K562 (cell line): Measurements from ENCODE around the gene ZNF628. TPM values are rescaled to one million over a fixed set of nuclear protein-coding genes. Genes with fewer than 3 reads are reported as not detected.
A peak's percentile ranks its signal among the peaks of the same experiment; 100 is the strongest.

ENCODE experiments used
- EHMT2 ChIP-seq: fragments of 450-650 bp; IDR thresholded peaks from 2 replicates; pipeline ENCODE4 v1.6.1; 2018; ENCODE audit warnings: antibody characterized with exemption
- ELF4 ChIP-seq: fragments of 450-650 bp; formaldehyde crosslinking; IDR thresholded peaks from 2 replicates; pipeline ENCODE4 v1.4.0; 2022; ENCODE audit warnings: missing genetic modification characterization
- EWSR1 ChIP-seq: fragments of 450-650 bp; IDR thresholded peaks from 2 replicates; pipeline ENCODE4 v1.6.1; 2018; ENCODE audit warnings: borderline replicate concordance, mild to moderate bottlenecking, low read depth, moderate library complexity; ENCODE audit not compliant: partially characterized antibody
- KAT2B ChIP-seq: IDR thresholded peaks from one replicate; pipeline ENCODE4 v1.6.1; 2012; ENCODE audit warnings: low read depth, mild to moderate bottlenecking, control low read depth, inconsistent platforms, low read length, moderate library complexity
- MYC ChIP-seq, 2 experiments: fragments of 250-450 bp in 1 of 2; sonication (Bioruptor Pico) in 1 of 2; IDR thresholded peaks; 2 replicates each; pipeline versions ENCODE4 v1.5.1 to v1.6.1; 2012 to 2021; ENCODE audit warnings: low read depth in 2 of 2, borderline replicate concordance in 1 of 2, improper control_type of control experiment in 1 of 2, low read length in 1 of 2, mild to moderate bottlenecking in 1 of 2, moderate library complexity in 1 of 2
- SAFB ChIP-seq: fragments of 200-400 bp; formaldehyde crosslinking; IDR thresholded peaks from 2 replicates; pipeline ENCODE4 v1.6.1; 2017; ENCODE audit warnings: low read depth, low read length, borderline replicate concordance
- SMC3 ChIP-seq: conservative IDR thresholded peaks from 2 replicates; pipeline ENCODE4 v1.6.1; 2011; ENCODE audit warnings: low read depth, low read length, improper control_type of control experiment; ENCODE audit not compliant: insufficient read depth
- TFAM ChIP-seq: fragments of 250-450 bp; sonication (Bioruptor Pico); conservative IDR thresholded peaks from 2 replicates; pipeline ENCODE4 v1.5.0; 2021; ENCODE audit warnings: mild to moderate bottlenecking, moderate library complexity
- TOE1 ChIP-seq, 2 experiments: fragments of 450-650 bp in 1 of 2; sonication (generic) in 1 of 2; formaldehyde crosslinking in 1 of 2; IDR thresholded peaks; 2 replicates each; pipeline versions ENCODE4 v1.7.1 to v1.8.0; 2016 to 2022; ENCODE audit warnings: borderline replicate concordance in 2 of 2, mild to moderate bottlenecking in 2 of 2, antibody characterized with exemption in 1 of 2, inconsistent platforms in 1 of 2, low read depth in 1 of 2, missing genetic modification reagents in 1 of 2, moderate library complexity in 1 of 2
- TRIM24 ChIP-seq, 2 experiments: fragments of 450-650 bp; IDR thresholded peaks; 2 replicates each; pipeline ENCODE4 v1.6.1; 2016
- ZNF23 ChIP-seq: fragments of 250-450 bp; sonication (Bioruptor Pico); IDR thresholded peaks from 2 replicates; pipeline ENCODE4 v1.4.0; 2020; ENCODE audit warnings: mild to moderate bottlenecking
- ZNF589 ChIP-seq: fragments of 200-800 bp; sonication (Bioruptor generic); IDR thresholded peaks from 2 replicates; pipeline ENCODE4 v1.6.1; 2016; ENCODE audit warnings: low read depth, missing genetic modification characterization, missing compliant biosample characterization
- polyA plus RNA-seq, 8 experiments: library from polyadenylated mRNA; depleted of rRNA in 4 of 8; stranded (reverse) in 5 of 8; unstranded in 3 of 8; fragments of >200 nt; fragmentation: Nextera tagmentation in 2 of 8; fragmentation: Illumina TruSeq in 1 of 8; extraction: Ambion mirVana in 2 of 8; extraction: Trizol in 1 of 8; gene quantifications; 2 replicates each; pipeline versions ENCODE4 v1.2.1 to v1.2.3, GENCODE V29; 2011 to 2014; ENCODE audit warnings: inconsistent platforms in 1 of 8, missing spikeins in 1 of 8
- total RNA-seq, 7 experiments: library from RNA; depleted of rRNA in 6 of 7; stranded (reverse); fragments of >200 nt in 6 of 7; fragmentation: Illumina TruSeq in 2 of 7; extraction: Trizol in 2 of 7; gene quantifications; 2 replicates each; pipeline versions ENCODE4 v1.2.1 to v1.2.3, GENCODE V29; 2011 to 2021; ENCODE audit warnings: low replicate concordance in 1 of 7
- TF ChIP-seq, protein P1 (sequence below): fragments of 450-650 bp; IDR thresholded peaks from 2 replicates; pipeline ENCODE4 v1.6.1; 2016; ENCODE audit warnings: mild to moderate bottlenecking, moderate library complexity

The ZNF628 gene
- total and polyA plus RNA-seq, 9 of the 15 experiments (the other 6 are each of a cell fraction or from before 2014, with no cell fraction given) = 0.13 to 13.6 (median 2.2) TPM; not detected in 3

DNA sequence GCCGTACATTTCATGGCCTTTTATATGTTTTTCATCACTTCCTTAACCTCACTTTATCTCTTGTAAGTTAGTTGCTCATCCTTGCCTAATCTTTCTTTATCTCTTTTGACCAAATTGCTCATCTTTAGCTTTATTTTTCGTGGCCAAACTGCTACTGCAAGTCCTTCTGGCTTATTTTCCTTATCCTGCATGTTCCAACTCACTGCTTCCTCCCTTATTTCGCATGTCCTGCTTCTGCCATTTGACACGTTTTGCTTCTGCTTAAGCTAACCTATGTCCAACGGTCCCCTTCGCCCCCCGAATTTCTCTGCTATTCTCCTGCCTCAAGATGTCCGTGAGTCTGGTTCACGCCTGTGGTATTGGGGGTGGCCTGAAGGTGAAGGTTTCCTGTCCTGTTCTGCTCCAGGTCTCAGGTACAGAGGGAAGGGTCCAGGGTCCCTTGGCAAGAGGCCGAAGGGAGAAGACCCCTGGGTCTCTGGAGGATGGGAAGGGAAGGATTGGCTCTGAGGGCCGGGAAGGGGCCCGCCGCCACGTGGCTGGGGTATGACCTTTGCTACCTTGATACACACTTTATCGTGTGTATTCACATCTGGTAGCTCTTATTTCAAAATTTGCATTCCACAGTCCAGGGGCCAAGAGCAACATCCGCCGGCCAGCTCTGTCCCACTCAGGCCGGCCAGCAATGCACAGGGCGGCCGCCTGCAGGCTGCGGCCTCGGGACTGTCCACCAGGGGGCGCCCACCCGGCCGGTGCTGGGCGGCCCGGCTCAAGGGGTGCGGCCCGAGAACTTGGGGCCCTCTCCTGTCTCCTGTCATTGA, 9.0 kb upstream of the ZNF628 start (continued):
- peak; percentile 57 for TF ChIP-seq ZNF589 (CRISPR knock-in tag)
- TF ChIP-seq EWSR1 = no peak
- TF ChIP-seq EHMT2 = peak; percentile 67
- TF ChIP-seq TRIM24 (IDR thresholded peaks at IDR 0.05) = peak; percentile 96 to 97
- TF ChIP-seq, protein P1, sequence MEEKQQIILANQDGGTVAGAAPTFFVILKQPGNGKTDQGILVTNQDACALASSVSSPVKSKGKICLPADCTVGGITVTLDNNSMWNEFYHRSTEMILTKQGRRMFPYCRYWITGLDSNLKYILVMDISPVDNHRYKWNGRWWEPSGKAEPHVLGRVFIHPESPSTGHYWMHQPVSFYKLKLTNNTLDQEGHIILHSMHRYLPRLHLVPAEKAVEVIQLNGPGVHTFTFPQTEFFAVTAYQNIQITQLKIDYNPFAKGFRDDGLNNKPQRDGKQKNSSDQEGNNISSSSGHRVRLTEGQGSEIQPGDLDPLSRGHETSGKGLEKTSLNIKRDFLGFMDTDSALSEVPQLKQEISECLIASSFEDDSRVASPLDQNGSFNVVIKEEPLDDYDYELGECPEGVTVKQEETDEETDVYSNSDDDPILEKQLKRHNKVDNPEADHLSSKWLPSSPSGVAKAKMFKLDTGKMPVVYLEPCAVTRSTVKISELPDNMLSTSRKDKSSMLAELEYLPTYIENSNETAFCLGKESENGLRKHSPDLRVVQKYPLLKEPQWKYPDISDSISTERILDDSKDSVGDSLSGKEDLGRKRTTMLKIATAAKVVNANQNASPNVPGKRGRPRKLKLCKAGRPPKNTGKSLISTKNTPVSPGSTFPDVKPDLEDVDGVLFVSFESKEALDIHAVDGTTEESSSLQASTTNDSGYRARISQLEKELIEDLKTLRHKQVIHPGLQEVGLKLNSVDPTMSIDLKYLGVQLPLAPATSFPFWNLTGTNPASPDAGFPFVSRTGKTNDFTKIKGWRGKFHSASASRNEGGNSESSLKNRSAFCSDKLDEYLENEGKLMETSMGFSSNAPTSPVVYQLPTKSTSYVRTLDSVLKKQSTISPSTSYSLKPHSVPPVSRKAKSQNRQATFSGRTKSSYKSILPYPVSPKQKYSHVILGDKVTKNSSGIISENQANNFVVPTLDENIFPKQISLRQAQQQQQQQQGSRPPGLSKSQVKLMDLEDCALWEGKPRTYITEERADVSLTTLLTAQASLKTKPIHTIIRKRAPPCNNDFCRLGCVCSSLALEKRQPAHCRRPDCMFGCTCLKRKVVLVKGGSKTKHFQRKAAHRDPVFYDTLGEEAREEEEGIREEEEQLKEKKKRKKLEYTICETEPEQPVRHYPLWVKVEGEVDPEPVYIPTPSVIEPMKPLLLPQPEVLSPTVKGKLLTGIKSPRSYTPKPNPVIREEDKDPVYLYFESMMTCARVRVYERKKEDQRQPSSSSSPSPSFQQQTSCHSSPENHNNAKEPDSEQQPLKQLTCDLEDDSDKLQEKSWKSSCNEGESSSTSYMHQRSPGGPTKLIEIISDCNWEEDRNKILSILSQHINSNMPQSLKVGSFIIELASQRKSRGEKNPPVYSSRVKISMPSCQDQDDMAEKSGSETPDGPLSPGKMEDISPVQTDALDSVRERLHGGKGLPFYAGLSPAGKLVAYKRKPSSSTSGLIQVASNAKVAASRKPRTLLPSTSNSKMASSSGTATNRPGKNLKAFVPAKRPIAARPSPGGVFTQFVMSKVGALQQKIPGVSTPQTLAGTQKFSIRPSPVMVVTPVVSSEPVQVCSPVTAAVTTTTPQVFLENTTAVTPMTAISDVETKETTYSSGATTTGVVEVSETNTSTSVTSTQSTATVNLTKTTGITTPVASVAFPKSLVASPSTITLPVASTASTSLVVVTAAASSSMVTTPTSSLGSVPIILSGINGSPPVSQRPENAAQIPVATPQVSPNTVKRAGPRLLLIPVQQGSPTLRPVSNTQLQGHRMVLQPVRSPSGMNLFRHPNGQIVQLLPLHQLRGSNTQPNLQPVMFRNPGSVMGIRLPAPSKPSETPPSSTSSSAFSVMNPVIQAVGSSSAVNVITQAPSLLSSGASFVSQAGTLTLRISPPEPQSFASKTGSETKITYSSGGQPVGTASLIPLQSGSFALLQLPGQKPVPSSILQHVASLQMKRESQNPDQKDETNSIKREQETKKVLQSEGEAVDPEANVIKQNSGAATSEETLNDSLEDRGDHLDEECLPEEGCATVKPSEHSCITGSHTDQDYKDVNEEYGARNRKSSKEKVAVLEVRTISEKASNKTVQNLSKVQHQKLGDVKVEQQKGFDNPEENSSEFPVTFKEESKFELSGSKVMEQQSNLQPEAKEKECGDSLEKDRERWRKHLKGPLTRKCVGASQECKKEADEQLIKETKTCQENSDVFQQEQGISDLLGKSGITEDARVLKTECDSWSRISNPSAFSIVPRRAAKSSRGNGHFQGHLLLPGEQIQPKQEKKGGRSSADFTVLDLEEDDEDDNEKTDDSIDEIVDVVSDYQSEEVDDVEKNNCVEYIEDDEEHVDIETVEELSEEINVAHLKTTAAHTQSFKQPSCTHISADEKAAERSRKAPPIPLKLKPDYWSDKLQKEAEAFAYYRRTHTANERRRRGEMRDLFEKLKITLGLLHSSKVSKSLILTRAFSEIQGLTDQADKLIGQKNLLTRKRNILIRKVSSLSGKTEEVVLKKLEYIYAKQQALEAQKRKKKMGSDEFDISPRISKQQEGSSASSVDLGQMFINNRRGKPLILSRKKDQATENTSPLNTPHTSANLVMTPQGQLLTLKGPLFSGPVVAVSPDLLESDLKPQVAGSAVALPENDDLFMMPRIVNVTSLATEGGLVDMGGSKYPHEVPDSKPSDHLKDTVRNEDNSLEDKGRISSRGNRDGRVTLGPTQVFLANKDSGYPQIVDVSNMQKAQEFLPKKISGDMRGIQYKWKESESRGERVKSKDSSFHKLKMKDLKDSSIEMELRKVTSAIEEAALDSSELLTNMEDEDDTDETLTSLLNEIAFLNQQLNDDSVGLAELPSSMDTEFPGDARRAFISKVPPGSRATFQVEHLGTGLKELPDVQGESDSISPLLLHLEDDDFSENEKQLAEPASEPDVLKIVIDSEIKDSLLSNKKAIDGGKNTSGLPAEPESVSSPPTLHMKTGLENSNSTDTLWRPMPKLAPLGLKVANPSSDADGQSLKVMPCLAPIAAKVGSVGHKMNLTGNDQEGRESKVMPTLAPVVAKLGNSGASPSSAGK = peak; percentile 90
- peak; percentile 52 for TF ChIP-seq SMC3
- no peak for TF ChIP-seq TFAM (CRISPR knock-in tag)
- TF ChIP-seq SAFB = no peak
- peak; percentile 72 for TF ChIP-seq TOE1 (IDR thresholded peaks at IDR 0.05; ENCODE audit: borderline replicate concordance)
- TF ChIP-seq TOE1 (CRISPR knock-in tag; IDR thresholded peaks at IDR 0.05; ENCODE audit: borderline replicate concordance, low read depth) = no peak
- peak; percentile 79 for TF ChIP-seq MYC (IDR thresholded peaks at IDR 0.05; ENCODE audit: low read depth, low read length)
- no peak for TF ChIP-seq MYC (CRISPR knock-in tag; IDR thresholded peaks at IDR 0.05; ENCODE audit: borderline replicate concordance, low read depth)
- TF ChIP-seq ZNF23 (CRISPR knock-in tag) = no peak
- peak; percentile 81; the same call in 1 of the 2 replicates for TF ChIP-seq ELF4 (CRISPR knock-in tag)
- TF ChIP-seq KAT2B = no peak
